Heart left ventricle (tissue), 13 donors: ENCODE results near the gene GRIK1.

ENCODE experiments used
- POLR2A ChIP-seq, 2 donors: fragments of 450-650 bp; IDR thresholded peaks; one replicate each; pipeline ENCODE4 v1.6.1; 2017; ENCODE audit warnings: antibody characterized with exemption in 2 of 2, mild to moderate bottlenecking in 2 of 2, moderate library complexity in 2 of 2
- TF ChIP-seq, protein P1 (sequence below), 12 donors: fragments of 200-600 bp; sonication (generic) in 4 of 12; IDR thresholded peaks; one replicate each; pipeline versions ENCODE4 v1.5.0 to v1.8.0; 2018 to 2022; ENCODE audit warnings: antibody characterized with exemption in 12 of 12, mild to moderate bottlenecking in 5 of 12
- donor health status: ischemic (EF 13 %, LVEDD 7.1; RV severe dilation, severe dysfunction).
- donor health status: DM: no; HTN: yes; CAD: no.
- donor health status: DM: no; HTN: no; CAD: no.
- donor health status: ischemic (EF 25% LVEDD 6.9; RV normal size, moderate dysfunction).
- donor health status: ischemic (EF 25% LVEDD 5.7; RV mildly dilated, moderate dysfunction).
- donor health status: ischemic (EF 35%, LVEDD 5.7; RV mildly dilated, moderate dysfunction).
- donor health status: nonischemic (EF 11% LVEDD 7.7; RV severe dilation, severe dysfunction).
- donor health status: DM: yes; HTN: yes; CAD: no.
- donor health status: PGD.
- donor health status: ischemic (EF 29% LVEDD 5.4; RV normal size, mild dysfunction).
- donor health status: nonischemic (EF 23%, LVEDD 6.1; RV moderate dilation, normal function).

- TF ChIP-seq, protein P1, sequence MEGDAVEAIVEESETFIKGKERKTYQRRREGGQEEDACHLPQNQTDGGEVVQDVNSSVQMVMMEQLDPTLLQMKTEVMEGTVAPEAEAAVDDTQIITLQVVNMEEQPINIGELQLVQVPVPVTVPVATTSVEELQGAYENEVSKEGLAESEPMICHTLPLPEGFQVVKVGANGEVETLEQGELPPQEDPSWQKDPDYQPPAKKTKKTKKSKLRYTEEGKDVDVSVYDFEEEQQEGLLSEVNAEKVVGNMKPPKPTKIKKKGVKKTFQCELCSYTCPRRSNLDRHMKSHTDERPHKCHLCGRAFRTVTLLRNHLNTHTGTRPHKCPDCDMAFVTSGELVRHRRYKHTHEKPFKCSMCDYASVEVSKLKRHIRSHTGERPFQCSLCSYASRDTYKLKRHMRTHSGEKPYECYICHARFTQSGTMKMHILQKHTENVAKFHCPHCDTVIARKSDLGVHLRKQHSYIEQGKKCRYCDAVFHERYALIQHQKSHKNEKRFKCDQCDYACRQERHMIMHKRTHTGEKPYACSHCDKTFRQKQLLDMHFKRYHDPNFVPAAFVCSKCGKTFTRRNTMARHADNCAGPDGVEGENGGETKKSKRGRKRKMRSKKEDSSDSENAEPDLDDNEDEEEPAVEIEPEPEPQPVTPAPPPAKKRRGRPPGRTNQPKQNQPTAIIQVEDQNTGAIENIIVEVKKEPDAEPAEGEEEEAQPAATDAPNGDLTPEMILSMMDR (IDR thresholded peaks at IDR 0.05), result no peak
- TF ChIP-seq POLR2A (IDR thresholded peaks at IDR 0.05), result no peak
Measured at GRCh38 chr21:29711236-29711635, 228.6 kb downstream of the GRIK1 start.
